DMS53 treated with DMSO at 0.1 percent for 48 hours (cell line): Measurements from ENCODE around the gene AQP7.
"Not testable (repeated sequence)": the region's sequence is repeated elsewhere in the genome, so short reads cannot be mapped to it uniquely, and the experiment has no call there.

Source experiments
- DNase-seq: peaks from one replicate; lab custom pipeline; 2025; ENCODE audit not compliant: unreplicated experiment; lab: John Stamatoyannopoulos, UW

The AQP7 gene

DNA sequence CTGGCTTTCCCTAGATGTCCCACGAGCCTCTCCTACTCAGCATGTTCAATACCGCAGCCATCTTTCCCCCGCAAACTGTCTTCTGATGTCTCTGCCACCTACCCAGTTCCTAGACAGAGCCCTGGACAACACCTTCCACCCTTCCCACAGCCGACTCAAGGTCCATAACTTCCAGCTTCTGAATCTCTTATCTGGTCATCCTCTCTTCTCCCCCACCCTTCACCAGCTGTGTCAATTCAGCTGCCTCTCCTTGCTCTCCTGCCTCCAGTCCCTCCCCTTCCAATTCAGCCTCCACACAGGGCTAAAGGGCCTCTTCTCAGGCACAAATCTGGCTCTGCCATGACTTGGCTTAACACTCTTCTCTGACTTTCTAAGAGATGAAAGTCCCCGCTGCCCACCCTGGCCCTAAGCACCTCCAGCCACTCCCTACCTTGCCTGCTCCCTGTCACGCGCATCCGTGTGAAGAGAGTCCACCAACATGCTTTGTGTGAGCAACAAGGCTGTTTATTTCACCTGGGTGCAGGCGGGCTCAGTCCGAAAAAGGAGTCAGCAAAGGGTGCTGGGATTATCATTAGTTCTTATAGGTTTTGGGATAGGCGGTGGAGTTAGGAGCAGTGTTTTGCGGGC, 25.2 kb downstream of the AQP7 start:
- DNase-seq: no peak

DNA sequence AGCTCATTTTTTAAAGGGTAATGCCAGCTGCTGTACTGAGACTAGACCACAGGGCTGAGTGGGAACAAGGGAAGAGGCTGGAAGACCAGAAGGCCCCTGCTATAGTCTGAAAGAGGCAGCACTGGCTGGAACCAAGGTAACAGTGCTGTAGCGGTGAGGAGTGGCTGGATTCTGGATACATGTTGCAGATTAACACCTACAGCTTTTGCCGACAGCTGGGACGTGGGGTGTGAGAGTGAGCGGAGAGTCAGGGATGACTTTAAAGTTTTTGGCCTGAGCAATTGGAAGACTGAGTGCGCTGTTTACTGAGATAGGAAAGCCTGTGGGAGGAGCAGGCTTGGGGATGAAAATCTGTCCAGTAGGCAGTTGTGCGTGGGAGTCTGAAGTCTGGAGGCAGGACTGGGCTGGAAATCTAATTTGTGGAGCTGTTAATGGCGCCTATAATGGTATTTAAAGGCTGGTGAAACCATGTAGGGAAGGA, 26.5 kb downstream of the AQP7 start:
- no peak for DNase-seq

DNA sequence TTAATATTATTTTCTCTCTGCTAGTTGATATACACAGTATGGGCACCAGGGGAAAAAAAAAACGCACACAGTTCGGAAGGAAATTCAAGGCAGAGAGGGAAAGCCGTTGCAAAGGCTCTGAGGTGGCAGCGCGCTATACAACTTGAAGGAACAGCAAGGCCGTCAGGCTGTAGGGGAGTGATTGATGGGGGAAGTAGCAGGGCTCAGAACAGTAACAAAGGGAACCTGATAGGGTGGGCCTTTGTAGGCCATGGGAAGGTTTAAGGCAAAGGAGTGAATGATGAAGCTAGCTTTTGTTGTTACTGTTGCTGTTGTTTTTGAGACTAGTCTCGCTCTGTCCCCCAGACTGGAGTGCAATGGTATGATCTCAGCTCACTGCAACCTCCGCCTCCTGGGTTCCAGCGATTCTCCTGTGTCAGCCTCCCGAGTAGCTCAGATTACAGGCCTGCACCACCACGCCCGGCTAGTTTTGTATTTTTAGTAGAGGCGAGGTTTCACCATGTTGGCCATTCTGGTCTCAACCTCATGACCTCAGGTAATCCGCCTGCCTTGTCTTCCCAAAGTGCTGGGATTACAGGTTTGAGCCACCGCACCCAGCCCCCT, 27.0 kb downstream of the AQP7 start:
- DNase-seq: no peak

- DNase-seq: peak; percentile 83
Observed at GRCh38 chr9:33374634-33375237, 27.6 kb downstream of the AQP7 start.

DNA sequence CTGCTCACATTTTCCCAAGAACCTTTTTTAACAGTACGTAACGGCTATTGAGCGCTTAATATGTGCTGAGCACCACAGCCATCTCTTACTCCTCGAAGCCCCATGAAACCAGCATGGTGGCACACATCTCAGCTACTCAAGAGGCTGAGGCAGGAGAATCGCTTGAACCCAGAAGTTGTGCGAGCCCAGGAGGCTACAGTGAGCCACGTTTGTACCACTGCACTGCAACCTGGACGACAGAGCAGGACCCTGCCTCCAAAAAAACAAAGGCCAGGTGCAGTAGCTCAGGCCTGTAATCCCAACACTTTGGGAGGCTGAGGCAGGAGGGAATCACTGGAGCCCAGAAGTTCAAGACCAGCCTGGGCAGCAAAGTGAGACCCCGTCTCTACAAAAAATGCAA, 28.2 kb downstream of the AQP7 start:
- no peak for DNase-seq

- no peak for DNase-seq
Observed at GRCh38 chr9:33372900-33373299, 29.5 kb downstream of the AQP7 start.

DNA sequence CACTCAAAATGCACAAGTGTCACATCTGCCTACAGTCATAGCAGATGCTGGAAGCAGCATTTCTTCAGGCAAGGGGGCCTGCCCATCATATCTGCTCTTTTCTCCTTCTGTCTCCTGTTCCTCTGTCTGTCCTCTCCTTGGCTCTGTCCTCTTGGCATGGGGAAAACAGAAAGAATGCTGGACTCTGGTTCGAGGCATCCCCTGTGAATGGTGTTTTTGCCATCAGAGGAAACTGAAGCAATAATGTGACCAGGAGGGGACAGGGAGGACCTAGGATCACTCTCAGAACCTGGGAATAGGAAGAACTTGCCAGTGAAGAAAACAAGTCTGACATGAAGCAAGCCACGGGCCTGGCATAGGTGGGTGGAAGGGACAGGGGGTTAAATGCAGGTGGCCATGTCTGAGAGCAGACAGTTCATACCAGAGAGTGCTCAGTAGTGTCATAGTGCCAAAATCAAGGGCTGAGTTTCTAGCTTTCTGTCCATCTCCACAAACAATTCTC, 35.3 kb downstream of the AQP7 start:
- DNase-seq: no peak

- DNase-seq: not testable (repeated sequence)
Observed at GRCh38 chr9:33364814-33365213, 37.6 kb downstream of the AQP7 start.

DNA sequence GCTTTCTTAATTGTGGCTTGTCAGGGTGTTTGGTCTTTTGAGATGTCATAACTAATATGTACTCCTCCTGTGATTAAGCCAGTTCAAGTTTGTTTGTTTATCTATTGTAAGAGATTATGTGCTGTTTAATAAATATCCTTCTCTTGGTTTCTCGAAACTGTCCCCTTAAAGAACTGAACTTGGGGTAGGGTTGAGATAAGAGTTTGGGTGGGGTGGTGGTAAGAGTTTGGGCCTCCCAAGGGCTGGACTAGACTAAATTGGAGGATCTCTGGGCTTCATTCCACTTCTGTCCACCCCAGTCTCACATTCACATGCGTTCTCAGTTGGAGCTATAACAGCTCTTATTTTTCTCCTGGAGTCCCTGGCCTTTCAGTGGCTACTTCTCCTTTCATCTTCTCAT, 38.2 kb downstream of the AQP7 start:
- DNase-seq: no peak

- DNase-seq: not testable (repeated sequence)
Observed at GRCh38 chr9:33358641-33359040, 43.7 kb downstream of the AQP7 start.

DNA sequence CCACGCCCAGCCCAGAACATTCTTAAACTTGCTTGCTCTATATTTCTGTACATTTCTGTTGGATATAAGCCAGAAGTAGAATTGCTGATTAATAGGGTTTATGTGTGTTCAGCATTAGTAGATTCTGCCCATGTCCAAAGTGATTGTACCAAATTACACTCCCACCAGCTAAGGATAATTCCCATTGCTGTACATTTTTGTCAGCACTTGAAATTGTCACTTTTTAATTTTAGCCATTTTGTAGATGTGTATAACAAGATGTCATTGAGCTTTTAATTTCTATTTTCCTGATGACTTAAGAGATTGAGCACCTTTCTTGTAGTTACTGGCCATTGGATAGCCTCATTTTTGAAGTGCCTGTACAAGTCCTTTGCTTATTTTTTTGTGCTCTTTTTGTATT, 46.4 kb downstream of the AQP7 start:
- DNase-seq: no peak

DNA sequence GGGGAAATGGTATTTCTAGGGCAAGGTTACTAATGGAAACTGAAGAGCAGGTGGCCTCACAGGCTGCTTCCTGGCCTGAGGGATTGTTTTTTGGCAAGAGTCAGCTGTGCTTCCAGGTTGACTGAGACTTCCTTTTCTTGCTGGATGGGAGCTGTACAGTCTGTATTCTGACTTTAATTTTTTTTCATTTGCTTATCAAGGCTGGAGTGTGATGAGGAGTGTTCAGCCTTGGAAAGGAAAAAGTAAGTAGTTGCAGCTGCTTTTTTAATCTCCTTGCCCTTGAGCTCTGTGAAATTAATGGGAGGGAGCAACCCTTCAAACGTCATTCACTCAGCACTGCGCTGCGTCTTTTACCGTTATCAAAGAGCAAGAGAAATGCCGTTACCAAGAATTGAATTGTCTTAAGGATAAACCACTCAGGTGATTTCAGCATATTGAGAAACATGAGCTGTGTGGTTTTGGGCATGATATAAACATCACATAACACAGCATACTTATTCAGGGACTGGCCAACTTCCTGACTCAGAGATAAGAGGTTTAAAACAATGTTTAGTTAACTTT, 47.6 kb downstream of the AQP7 start:
- no peak for DNase-seq

GRCh38 chr9:33351547-33351946, 50.8 kb downstream of the AQP7 start:
- DNase-seq: no peak

DNA sequence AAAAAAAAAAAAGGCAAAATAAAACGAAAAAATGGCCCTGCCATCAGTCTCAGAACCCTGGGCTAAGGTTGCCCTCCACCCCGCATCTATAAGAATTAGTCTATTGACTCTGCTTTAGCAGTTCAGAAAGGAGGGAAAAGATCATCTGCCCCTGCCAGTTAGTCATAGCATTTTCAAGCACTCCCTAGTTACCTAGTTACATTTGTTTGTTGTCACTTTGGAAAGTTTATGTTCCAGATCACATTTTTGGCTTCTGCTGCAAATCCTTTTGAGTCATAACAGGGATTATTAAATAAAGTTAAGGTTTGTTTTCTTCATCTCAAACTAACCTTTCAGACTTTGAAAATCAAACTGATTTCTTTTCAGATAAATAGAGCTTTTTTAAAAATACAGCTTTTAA, 52.1 kb downstream of the AQP7 start:
- no peak for DNase-seq

DNA sequence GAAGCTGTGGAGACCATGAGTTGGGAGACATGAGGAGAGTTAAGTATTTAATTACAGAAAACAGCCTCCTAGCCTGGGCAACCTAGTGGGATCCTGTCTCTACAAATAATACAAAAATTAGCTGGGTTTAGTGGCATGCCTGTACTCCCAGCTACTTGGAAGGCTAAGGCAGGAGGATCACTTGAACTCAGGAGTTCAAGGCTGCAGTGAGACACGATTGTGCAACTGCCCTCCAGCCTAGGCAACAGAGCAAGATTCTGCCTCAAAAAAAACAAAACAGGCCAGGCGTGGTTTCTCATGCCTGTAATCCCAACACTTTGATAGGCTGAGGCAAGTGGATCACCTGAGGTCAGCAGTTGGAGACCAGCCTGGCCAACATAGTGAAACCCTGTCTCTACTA, 52.6 kb downstream of the AQP7 start:
- no peak for DNase-seq

GRCh38 chr9:33348998-33349397, 53.4 kb downstream of the AQP7 start:
- DNase-seq: no peak

GRCh38 chr9:33346564-33346963, 55.8 kb downstream of the AQP7 start:
- no peak for DNase-seq

DNA sequence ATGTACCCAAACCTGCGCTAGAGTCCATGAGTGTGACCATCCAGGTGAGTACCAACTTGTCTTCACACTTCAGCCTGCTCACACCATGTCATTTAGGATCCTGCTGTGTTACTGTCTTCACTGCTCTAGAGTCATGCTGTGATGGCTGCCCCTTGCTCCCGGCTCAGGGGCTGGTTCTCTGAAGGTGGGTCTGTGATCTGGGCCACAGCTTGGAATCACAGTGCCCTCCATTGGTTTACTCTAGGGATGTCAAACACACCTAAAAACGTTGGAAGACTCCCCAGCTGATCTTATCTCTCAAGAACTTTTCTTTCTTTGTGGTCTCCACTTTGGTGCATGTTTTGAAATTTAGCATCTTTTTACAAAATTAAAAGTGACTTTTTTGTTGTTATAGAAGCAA, 58.2 kb downstream of the AQP7 start:
- no peak for DNase-seq

GRCh38 chr9:33341182-33341581, 61.2 kb downstream of the AQP7 start:
- no peak for DNase-seq

DNA sequence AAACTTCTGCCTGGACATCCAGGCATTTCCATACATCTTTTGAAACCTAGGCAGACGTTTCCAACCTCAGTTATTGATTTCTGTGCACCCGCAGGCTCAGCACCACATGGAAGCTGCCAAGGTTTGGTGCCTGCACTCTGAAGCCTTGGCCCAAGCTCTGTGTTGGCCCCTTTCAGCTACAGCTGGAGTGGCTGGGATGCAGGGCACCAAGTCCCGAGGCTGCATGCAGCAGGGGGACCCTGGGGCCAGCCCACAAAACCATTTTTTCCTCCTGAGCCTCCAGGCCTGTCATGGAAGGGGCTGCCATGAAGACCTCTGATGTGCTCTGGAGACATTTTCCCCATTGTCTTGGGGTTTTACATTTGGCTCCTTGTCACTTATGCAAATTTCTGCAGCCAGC, 62.2 kb downstream of the AQP7 start:
- no peak for DNase-seq
